HUDEP-2 (cell line): ENCODE data around the gene OPHN1.
A peak's percentile ranks its signal among the peaks of the same experiment; 100 is the strongest.

Source experiments
- DNase-seq, 76 experiments: peaks; one replicate each; lab custom pipeline; 2025; ENCODE audit not compliant: unreplicated experiment in 76 of 76; lab: John Stamatoyannopoulos, UW

OPHN1 gene

DNA sequence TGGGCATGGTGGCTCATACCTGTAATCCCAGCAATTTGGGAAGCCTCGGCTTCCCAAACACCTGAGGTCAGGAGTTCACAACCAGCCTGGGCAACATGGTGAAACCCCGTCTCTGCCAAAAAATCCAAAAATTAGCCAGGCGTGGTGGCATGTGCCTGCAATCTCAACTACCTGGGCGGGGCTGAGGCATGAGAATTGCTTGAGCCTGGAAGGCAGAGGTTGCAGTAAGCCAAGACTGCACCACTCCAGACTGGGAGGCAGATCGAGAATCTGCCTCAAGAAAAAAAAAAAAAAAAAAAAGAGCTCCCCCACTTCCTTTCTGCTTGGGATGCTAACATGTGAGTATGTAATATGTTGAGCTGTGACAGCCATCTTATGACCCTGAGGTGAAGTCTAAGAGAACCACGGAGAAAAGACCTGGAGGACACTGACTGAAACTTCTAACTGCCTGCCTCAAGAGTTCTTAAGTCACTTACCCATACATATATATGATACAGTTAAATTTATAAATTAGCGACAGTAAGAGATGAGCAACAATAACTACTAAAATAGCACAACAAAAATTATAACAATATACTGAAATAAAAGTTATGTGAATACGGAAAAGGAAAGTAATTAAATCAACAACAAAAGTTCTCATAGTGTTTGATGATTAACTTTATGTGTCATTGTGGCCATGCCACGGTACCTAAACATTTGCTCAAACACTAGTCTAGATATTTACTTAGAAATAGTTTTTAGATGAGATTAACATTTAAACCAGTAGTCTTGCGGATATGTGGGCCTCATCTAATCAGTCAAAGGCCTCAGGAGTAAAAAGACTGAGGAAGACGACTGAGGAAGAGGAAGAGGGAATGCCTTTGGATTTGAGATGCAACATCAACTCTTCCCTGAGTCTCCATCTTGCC lies 178.3 kb downstream of the OPHN1 start:
- DNase-seq, result no peak

DNA sequence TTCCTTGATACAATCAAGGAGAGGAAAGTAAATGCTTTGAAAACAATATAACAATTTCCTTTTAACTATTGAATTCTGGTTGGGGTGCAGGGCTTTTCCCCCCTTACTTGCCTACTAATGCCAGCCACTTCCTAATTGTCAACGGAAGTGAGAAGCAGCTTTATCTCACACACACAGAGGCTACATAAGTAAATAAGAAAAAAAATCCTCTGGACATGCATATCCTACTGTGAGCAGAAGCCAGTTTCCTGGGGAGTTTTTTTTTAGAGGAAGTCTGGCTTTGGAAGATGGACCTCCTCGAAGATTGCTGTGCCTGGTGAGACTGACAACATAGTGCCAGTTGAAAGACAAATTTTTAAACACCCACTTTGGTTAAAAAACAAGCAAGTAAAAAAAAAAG lies 180.6 kb downstream of the OPHN1 start:
- no peak for DNase-seq

DNA sequence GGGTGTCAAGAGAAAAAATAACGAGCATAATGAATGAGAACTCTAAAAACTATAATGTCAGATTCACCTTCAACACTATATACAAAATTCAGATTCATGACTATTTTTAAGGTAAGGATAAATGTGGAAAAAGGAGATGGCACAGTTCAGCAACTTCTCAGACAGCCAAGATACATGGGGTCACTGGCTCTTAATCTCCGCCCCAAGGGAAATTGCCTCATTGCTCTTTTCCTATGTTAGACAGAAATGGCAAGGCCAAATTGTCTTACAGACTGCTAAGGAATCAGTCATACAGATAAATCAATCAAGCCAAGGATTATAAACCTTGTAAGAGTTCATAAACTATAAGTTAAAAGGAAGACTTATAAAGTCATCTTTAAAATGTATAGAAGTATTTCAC lies 183.4 kb downstream of the OPHN1 start:
- no peak for DNase-seq

DNA sequence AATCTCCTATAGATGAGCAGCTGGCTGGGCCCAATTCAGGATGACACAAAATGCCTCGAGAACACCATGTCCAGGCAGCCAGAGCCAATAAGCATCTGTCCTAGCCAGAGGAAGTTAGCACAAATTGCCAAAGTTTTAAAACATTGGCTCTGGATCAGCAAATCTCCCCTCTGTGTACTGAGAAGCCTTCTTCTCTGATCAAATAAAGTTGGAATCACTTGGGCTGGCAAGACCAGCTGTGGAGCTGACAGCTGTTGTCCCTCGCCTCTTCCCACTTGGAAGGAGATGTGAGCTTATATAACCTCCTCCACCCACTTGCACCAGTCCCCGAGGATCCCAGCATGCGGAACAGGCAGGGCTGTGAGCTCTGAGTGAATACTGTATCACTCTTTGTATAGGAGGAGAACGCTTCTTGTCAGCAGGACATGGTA lies 183.9 kb downstream of the OPHN1 start:
- DNase-seq, result no peak

DNA sequence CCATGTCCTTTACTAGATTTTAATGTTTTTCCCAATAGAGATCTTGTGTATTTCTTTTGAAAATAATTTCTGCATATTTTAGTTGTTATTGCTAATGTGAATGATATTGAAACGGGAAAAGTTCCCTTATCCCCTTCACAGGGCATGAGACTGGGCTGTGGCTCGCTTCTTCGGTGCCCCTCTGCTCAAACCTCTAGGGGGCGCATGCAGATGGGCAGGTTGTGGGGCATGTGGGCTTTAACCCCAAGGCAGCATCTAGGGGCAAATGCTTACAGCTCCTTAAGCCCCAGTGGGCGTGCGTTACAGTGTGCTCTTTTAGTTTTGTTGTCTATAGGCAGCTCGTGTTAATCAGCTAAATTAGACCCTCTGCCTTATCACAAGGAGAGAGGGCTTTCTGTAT lies 194.7 kb downstream of the OPHN1 start:
- peak in 17 of 76 experiments; percentile 0 to 18 (median 1) for DNase-seq

DNA sequence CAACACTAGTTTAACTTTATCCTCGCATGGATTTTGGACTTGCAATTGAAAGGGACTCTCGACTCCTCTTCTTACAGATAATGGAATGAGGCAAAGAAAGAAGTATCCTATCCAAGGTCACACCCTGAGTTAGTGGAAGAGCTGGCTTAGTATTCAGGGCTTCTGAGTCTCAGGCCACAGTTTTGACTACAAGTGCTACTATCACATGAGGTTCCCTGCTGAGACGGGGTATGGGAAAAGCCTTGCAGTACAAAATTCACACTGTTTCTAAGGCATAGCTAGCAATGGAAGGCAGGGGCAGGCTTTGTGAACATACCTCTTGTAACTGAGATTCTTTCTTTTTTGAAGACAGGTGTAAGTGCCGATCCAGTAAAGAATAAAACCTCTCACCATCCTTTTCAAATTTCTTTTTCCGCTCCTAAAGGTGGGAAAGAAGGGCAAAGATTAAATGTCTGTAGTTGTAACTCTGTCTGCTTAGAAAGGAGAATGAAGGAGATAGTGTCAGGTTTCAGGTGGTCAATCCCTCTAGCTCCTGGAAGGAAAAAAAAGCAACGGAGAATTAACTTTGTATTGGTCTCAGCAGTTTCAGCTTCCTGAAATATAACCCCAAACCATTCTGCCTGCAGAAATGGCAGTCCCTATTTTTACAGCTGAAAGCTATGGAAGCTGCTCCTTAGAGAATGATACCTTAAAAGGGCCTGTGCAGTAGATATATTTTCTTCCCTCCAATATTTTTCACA lies 199.0 kb downstream of the OPHN1 start:
- no peak for DNase-seq

DNA sequence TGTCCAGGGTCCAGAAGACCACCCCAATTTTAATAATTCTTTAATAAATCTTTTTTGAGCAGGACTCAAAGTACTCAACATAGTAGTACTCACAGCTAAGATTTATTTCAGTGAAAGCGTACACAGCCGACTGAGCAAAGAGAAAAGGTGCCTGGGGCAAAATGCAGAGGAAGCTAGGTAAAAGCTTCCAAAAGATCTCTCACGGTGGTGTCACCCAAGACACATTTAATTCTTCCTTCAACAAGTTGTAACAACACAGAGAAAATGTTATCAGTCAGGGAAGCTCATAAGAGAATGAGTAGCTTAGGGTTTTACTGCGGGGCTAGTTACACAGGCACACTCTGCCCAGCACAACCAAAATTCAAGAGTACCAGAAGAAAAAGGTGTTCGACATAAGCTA lies 201.1 kb downstream of the OPHN1 start:
- DNase-seq, result no peak

DNA sequence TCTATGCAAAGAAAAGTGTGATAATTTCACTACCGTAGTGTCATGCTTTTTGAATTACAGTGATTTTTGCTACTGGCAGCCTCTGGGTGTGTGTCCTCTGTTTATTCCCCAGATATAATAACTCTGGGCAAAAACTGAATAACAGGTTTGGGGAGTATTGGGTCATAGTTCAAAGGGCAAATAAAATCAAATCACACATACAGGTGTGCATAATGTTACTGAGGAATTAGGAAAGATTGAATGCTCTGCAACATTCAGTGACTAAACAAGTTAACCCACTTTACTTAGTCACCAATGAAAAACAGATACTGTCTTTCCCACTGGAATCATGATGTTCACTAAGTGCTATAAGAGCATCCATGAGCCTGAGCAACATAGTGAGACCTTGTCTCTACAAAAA lies 224.3 kb downstream of the OPHN1 start:
- DNase-seq, result no peak

DNA sequence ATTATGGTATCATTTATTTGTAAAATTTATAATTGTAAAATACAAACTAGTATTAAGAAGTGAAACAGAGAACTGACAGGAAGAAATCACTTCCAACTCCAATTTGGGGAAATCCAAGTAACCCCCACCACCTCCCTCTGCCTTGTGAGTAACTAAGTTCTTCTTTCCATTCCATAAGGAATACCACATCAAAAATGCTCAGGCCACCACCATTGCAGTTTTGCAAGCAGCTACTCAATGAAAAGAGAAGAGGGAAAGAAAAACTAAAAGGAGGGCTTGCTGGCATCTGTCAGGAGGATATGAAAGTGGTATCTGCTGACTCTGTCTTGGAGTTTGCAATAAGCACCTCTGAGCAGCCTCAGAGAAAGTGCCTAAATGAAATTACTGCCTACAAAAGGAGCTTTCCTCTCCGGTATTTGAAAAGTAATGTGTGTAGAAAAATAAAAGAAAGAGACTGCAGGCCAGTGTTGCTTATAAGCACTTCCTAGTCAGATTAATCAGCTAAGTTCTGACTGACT lies 228.7 kb downstream of the OPHN1 start:
- DNase-seq, result no peak

DNA sequence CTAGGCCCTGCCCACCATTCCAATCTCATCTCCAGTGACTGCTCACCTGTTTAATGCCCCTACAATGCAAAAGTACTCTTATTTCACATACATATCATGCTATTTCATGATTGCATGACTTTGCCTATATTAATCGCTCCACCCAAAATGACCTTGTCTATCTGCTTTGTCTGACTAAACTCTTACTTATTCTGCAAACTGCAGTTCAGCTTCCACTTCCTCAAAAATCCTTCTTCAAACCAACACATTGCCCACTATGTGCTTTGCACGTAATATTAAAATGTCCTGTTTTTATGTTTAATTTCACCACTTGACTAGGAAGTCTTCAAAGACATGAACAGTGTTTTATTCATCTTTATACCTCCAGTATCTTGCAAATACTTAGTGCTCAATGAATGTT lies 229.6 kb downstream of the OPHN1 start:
- DNase-seq, result no peak

DNA sequence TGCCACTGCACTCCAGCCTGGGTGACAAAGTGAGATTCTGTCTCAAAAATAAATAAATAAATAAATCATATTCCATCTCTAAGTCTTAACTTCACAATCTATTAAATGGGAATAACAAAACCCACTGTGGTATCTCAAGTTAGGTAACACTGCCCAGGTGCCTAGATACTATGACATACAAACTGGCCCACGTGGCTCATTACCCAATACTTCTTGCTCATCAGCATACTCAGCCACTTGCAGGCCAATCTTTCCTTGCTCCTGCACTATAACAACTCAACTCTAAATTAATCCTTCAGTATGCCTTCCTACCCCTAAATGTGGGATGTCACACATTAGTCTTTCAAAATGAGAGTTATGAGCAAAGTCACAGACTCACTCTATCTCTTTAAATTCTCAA lies 230.1 kb downstream of the OPHN1 start:
- no peak for DNase-seq

DNA sequence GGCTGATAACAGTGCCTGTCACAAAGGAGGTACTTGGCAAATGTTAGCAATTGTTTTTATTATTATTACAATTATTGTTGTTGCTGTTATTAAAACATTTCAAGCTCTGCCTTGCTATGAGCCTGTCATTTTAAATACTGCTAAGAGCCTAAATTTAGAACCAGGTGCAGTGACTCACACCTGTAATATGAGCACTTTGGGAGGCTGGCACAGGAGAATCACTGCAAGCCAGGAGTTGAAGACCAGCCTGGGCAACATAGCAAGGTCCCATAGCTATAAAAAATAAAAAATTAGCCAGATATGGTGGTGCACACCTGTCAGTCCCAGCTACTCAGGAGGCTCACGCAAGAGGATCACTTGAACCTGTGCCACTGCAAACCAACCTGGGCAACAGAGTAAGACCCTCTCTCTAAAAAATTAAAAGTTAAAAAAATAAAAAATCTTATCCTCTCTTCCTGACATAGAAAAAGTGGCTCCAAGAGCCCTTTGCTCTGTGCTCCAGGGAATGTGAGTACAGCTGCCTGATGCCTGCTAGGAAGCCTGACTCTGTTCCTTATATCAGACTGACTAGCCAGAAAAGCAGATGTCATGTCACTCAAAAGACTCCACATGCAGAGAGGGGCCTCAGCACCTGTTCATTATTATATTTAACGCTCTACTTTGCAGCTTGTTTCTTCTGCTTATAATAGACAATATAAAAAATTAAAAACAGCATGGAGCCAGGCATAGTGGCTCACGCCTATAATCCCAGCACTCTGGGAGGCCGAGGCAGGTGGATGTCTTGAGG lies 234.0 kb downstream of the OPHN1 start:
- no peak for DNase-seq

DNA sequence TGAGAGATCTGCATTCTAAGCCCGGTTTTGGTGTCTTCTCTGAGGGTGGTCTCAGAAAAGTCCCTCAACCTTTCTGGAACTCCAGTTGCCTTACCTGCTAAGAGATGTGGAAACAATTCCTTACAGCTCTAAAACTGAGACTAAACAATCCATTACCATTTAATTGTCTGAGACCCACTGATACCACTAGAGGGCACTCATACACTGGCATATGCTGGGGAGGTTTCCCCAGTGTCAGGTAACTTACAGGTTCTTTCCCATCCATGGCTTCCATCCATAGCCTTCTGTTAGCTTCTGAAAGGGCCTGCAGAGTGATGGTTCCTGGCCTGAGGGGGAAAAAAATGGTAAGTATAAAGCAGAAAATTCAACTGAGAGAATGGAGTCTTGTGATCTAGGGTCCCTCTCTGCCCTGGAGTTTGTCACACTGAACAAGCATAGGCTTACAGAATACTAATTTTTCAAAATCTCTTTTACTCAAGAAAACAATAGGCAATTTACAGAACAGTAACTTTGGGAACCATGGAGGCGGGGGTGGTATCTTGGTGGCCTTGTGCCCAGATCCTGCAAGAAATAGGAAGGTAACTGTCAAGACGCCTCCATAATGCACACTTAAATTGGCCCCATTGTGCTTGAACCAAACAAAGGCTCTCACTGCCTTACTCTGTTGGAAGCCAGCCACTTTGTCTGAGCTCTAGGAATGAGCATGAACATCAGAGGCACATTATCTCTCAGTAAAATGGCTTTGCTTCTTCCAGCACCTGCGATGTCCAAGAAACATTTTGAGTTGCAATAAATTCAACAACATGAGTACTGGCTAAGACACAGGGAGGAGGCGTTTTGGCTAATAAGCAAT lies 236.1 kb downstream of the OPHN1 start:
- peak in 22 of 76 experiments; percentile 0 to 24 (median 3) for DNase-seq

DNA sequence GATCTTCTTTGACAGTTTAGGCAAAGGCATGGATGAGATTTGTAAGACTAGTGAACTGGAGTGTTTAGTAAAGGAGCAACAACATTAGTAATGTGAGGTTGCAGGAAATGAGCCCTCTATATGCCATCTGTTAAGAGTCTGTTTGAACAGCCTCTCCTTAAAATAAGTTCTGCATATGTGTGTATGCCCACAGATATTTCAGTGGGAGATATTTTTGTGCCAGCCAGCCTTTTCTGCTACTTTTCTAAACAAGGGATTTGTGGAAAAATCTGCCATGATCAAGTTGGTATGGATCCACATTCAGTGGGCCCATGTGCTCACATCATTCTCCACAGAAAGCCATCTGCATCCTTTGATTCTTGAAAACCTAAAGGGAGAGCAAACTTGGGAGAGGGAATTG lies 237.7 kb downstream of the OPHN1 start:
- no peak for DNase-seq

DNA sequence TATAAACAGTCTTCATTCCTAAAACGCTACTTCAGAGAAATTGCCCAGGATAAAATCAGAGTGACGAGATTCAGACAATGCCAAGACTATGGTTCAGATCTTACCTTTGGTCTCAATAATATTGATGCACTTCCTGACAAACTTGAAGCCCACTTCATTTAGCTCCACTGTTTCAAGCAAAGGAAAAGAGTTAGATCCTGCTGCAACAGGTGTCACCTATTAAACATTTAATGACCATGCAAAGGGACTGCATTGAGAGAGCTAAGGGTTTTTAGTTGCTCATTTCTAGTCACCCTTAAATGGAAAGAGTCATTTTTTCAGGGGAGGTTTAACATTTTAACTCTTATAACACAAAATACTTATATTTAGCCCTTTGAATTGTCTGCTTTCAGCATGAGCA lies 239.5 kb downstream of the OPHN1 start:
- DNase-seq, result no peak

DNA sequence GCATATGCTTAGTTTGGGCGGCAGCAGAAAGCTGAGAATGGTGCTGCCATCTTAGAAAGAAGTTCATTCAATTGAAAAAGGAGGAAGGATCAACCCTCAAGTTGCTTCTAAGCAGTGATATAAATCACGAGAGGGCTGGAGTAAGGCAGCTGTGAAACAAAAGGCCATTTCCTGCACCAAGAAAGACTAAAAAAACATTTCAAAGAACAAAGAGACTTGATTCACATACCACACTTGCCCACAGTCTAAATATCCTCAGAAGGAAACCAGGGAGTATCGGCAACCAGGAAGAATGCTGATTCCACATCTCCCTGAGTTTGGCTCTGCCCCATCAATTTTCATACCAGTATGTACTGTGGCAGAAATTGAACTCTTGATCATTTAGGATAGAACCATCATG lies 240.1 kb downstream of the OPHN1 start:
- DNase-seq, result no peak

DNA sequence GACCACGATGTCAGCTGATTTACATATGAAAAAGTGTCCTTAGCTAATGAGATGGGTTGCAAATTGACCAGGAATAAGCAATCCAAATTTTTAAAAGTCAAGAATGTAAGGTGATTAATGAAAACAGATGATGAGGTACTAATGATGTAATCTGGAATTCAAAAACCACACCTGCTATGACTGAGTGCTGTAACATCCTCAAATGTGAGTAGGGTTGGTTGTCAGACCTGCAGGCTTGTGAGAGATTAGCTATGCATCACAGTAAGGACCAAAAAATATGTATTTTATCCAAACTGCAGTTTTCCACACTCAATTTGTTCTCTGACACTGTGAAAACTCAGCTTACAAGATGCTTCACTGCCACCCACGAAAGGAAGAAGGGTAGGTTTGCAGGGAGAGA lies 242.5 kb downstream of the OPHN1 start:
- DNase-seq, result no peak

DNA sequence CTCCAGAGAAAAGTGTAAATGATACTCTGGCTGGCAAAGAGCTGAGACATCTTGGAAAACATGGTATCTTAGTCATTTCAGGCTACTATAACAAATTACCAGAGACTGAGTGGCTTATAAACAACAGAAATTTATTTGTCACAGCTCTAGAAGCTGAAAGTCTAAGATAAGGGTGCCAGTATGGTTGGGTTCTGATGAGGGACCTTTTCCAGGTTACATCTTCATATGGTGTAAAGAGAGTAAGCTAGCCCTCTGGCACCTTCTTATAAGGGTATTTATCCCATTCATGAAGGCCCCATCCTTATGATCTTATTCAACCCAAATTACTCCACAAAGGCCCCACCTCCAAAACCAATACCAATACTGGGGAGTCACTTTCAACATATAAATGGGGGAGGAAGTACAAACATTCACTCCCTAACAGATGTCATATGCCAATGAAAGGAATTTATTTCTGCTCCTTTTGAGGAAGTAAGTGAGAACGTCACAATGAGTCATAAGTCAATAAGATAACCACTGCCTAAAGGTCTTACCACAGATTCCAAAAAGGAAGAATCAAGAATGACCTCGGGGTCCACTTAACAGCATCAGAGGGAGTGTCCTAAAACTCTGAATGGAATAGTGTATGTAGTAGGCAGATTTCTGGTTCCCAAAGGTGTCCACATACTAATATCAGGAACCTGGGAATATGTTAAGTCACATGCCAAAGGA lies 246.6 kb downstream of the OPHN1 start:
- peak in 4 of 76 experiments; percentile 1 to 15 (median 7) for DNase-seq

DNA sequence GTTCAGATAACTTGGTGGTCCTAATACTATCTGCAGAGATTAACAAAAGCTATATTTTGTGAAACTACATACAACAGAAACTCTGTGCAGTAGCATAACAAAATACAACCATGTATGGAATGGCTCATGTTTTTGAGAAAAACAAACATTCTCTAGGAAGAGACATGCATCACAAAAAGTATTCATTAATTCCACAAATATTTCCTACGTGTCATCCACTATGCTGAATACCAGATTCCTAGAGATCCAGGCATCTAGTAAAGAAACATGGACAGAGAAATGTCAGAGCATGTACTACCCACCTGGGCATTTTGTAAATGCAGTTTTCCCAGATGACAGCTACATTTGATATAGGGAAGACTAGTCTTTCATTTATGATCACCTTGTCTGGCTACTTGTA lies 248.1 kb downstream of the OPHN1 start:
- no peak for DNase-seq
